Liver (tissue), 3 donors: ENCODE measurements around the gene OSCP1.

Experiments
- CTCF ChIP-seq: fragments of 150-350 bp; IDR thresholded peaks from 2 replicates; pipeline ENCODE4 v1.5.1; 2017; ENCODE audit warnings: improper control_type of control experiment, low read depth, low read length; ENCODE audit not compliant: missing input control
- EGR1 ChIP-seq, 2 donors: IDR thresholded peaks; 2 replicates each; pipeline ENCODE4 v1.6.1; 2016 to 2018; ENCODE audit warnings: antibody characterized with exemption in 2 of 2, low read depth in 2 of 2
- FOXA1 ChIP-seq: IDR thresholded peaks from 2 replicates; pipeline ENCODE4 v1.6.1; 2016; ENCODE audit warnings: antibody characterized with exemption
- JUND ChIP-seq, 2 donors: IDR thresholded peaks; 2 replicates each; pipeline ENCODE4 v1.6.1; 2016; ENCODE audit warnings: antibody characterized with exemption in 2 of 2
- NR2F2 ChIP-seq: IDR thresholded peaks from 2 replicates; pipeline ENCODE4 v1.6.1; 2016; ENCODE audit warnings: antibody characterized with exemption
- SP1 ChIP-seq: IDR thresholded peaks from 2 replicates; pipeline ENCODE4 v1.6.1; 2018; ENCODE audit warnings: antibody characterized with exemption, mild to moderate bottlenecking
- TAF1 ChIP-seq: conservative IDR thresholded peaks from 2 replicates; pipeline ENCODE4 v1.6.1; 2016; ENCODE audit warnings: antibody characterized with exemption, mild to moderate bottlenecking
- TF ChIP-seq, protein P1 (sequence below): IDR thresholded peaks from 2 replicates; pipeline ENCODE4 v1.6.1; 2016; ENCODE audit warnings: antibody characterized with exemption
- donor health status: healthy.
- donor health status: healthy.

DNA sequence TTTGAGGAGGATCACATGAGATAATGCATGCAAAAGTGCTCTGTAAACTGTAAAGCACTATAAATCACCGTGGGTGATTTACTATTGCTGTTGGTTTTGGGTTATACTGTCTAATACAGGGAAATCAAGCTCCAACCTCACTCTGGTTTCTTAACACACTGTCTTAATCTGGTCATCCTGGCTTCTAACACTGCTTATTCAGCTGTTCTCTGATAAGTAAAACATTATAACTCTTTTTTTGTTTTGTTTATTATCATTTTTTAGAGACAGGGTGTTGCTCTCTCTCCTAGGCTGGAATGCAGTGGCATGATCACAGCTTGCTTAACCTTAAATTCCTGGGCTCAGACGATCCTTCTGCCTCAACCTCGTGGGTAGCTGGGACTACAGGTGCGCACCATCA, 30.7 kb downstream of the OSCP1 start:
- TF ChIP-seq EGR1 (IDR thresholded peaks at IDR 0.05; ENCODE audit: low read depth in 2 of 2) (no peak), CTCF (no peak), JUND (IDR thresholded peaks at IDR 0.05) (no peak), SP1 (no peak), TAF1 (no peak), FOXA1 (no peak), NR2F2 (no peak)
- TF ChIP-seq, protein P1, sequence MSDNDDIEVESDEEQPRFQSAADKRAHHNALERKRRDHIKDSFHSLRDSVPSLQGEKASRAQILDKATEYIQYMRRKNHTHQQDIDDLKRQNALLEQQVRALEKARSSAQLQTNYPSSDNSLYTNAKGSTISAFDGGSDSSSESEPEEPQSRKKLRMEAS = no peak
